WTC11 (cell line): ENCODE data around the gene CACNA1B. TPM values are rescaled to one million over a fixed set of nuclear protein-coding genes. Genes with fewer than 3 reads are reported as not detected.

Experiments used
- ATAC-seq: fragments of 200-7000 bp; cut with Tn5 transposase; 2 replicates; pipeline ENCODE4 v1.10.0; 2021; ENCODE audit warnings: mild to moderate bottlenecking, moderate library complexity
- CTCF ChIA-PET: fragments of 300-600 bp; sonication (Branson Sonifier 250); formaldehyde crosslinking; loops from one replicate; lab custom pipeline; 2021; ENCODE audit warnings: antibody characterized with exemption; lab: Charles Lee
- POLR2A ChIA-PET: fragments of 350-600 bp; sonication (Branson Sonifier 250); formaldehyde crosslinking; loops from one replicate; lab custom pipeline; 2021; ENCODE audit warnings: antibody characterized with exemption; lab: Charles Lee
- DNase-seq: peaks from one replicate; pipeline ENCODE4 v3.0.0; 2021; ENCODE audit warnings: low spot score
- H3K27ac Mint-ChIP-seq: 2 replicates; pipeline ENCODE4 v1.8.0; 2021; ENCODE audit warnings: mixed read lengths
- H3K27me3 Mint-ChIP-seq: 2 replicates; pipeline ENCODE4 v1.8.0; 2021; ENCODE audit warnings: low read depth, mild to moderate bottlenecking, moderate library complexity, mixed read lengths
- H3K36me3 Mint-ChIP-seq: 2 replicates; pipeline ENCODE4 v1.8.0; 2021; ENCODE audit warnings: mixed read lengths
- H3K4me1 Mint-ChIP-seq: 2 replicates; pipeline ENCODE4 v1.8.0; 2022; ENCODE audit warnings: mixed read lengths
- H3K4me3 Mint-ChIP-seq: 2 replicates; pipeline ENCODE4 v1.8.0; 2021; ENCODE audit warnings: mild to moderate bottlenecking, moderate library complexity, mixed read lengths
- H3K9me3 Mint-ChIP-seq: 2 replicates; pipeline ENCODE4 v1.8.0; 2021; ENCODE audit warnings: mixed read lengths
- ATF1 ChIP-seq: sonication (generic); formaldehyde crosslinking; IDR thresholded peaks from 2 replicates; pipeline ENCODE4 v1.8.1; 2023; ENCODE audit warnings: mild to moderate bottlenecking, moderate library complexity, missing genetic modification reagents
- ATF3 ChIP-seq: sonication (generic); formaldehyde crosslinking; conservative IDR thresholded peaks from 2 replicates; pipeline ENCODE4 v1.8.1; 2022; ENCODE audit warnings: mild to moderate bottlenecking, missing genetic modification reagents
- CREB1 ChIP-seq: sonication (generic); formaldehyde crosslinking; IDR thresholded peaks from 2 replicates; pipeline ENCODE4 v1.8.0; 2023; ENCODE audit warnings: mild to moderate bottlenecking, missing genetic modification reagents
- ERG ChIP-seq: fragments of 250-450 bp; sonication (Bioruptor Pico); IDR thresholded peaks from 2 replicates; pipeline ENCODE4 v1.8.0; 2021; ENCODE audit warnings: mild to moderate bottlenecking
- ESRRA ChIP-seq: sonication (generic); formaldehyde crosslinking; IDR thresholded peaks from 2 replicates; pipeline ENCODE4 v1.8.1; 2022; ENCODE audit warnings: mild to moderate bottlenecking, missing genetic modification reagents, borderline replicate concordance
- GRHL2 ChIP-seq: fragments of 250-450 bp; sonication (Bioruptor Pico); IDR thresholded peaks from 2 replicates; pipeline ENCODE4 v1.8.0; 2022; ENCODE audit warnings: mild to moderate bottlenecking, moderate library complexity; ENCODE audit not compliant: insufficient replicate concordance, severe bottlenecking
- MLX ChIP-seq: sonication (generic); formaldehyde crosslinking; IDR thresholded peaks from 2 replicates; pipeline ENCODE4 v1.8.1; 2023; ENCODE audit warnings: mild to moderate bottlenecking, missing genetic modification reagents, moderate library complexity
- MYBL2 ChIP-seq: sonication (generic); formaldehyde crosslinking; IDR thresholded peaks from 2 replicates; pipeline ENCODE4 v1.8.1; 2023; ENCODE audit warnings: mild to moderate bottlenecking, moderate library complexity, missing genetic modification reagents
- TEAD4 ChIP-seq: sonication (generic); formaldehyde crosslinking; IDR thresholded peaks from 2 replicates; pipeline ENCODE4 v1.8.0; 2022; ENCODE audit warnings: mild to moderate bottlenecking, missing genetic modification reagents
- ZNF317 ChIP-seq: sonication (generic); formaldehyde crosslinking; IDR thresholded peaks from 2 replicates; pipeline ENCODE4 v1.8.1; 2023; ENCODE audit warnings: low read depth, mild to moderate bottlenecking, moderate library complexity, missing genetic modification reagents, borderline replicate concordance
- ZNF425 ChIP-seq: fragments of 250-450 bp; sonication (Bioruptor Pico); conservative IDR thresholded peaks from 2 replicates; pipeline ENCODE4 v1.9.0; 2021; ENCODE audit warnings: mild to moderate bottlenecking
- ZNF532 ChIP-seq: fragments of 250-450 bp; sonication (Bioruptor Pico); IDR thresholded peaks from 2 replicates; pipeline ENCODE4 v1.9.0; 2021; ENCODE audit warnings: mild to moderate bottlenecking, borderline replicate concordance
- total RNA-seq: library from RNA; stranded (reverse); gene quantifications from 3 replicates; pipeline ENCODE4 v1.2.3, GENCODE V29; 2021

The CACNA1B gene
- total RNA-seq, 1 experiment from 2014 or later: 8.4 TPM

- TF ChIP-seq ZNF532 (CRISPR knock-in tag) (no peak), MLX (no peak), ZNF317 (CRISPR knock-in tag) (no peak), ATF1 (CRISPR knock-in tag) (no peak), MYBL2 (CRISPR knock-in tag) (no peak), GRHL2 (CRISPR knock-in tag) (no peak)
These were observed 3.7 kb upstream of the CACNA1B start (continued) for GRCh38 chr9:137873858-137874362.

- ChIA-PET CTCF (no interaction called here), POLR2A (no interaction called here)
- H3K36me3 Mint-ChIP-seq: 0 out of 2 replicates have a peak, but pooled peaks cover 3% of the 10 kb centered on the region
- no peak for TF ChIP-seq TEAD4 (CRISPR knock-in tag)
- DNase-seq (no peak), ATAC-seq (no peak)
- no peaks in the 10 kb centered on the region for H3K9me3 Mint-ChIP-seq
- no peak overlapping the region for H3K27ac Mint-ChIP-seq
- H3K4me3 Mint-ChIP-seq: no peak overlapping the region; the same call in 1 of the 2 replicates
- peaks cover 34% of the 10 kb centered on the region for H3K27me3 Mint-ChIP-seq
- H3K4me1 Mint-ChIP-seq: no peaks in the 10 kb centered on the region
These were observed 2.2 kb upstream of the CACNA1B start for GRCh38 chr9:137875354-137875753.

GRCh38 chr9:137875846-137876245 lies 1.7 kb upstream of the CACNA1B start:
- ChIA-PET CTCF (no interaction called here), POLR2A (no interaction called here)
- Mint-ChIP-seq H3K9me3 (no peaks in the 10 kb centered on the region), H3K4me1 (no peaks in the 10 kb centered on the region), H3K27ac (no peak overlapping the region), H3K4me3 (no peak overlapping the region), H3K27me3 (peaks cover 34% of the 10 kb centered on the region), H3K36me3 (0 out of 2 replicates have a peak, but pooled peaks cover 3% of the 10 kb centered on the region)
- DNase-seq (no peak), ATAC-seq (no peak)
- TF ChIP-seq ERG (CRISPR knock-in tag): no peak

- H3K36me3 Mint-ChIP-seq: 0 out of 2 replicates have a peak, but pooled peaks cover 3% of the 10 kb centered on the region
- DNase-seq: no peak
- POLR2A ChIA-PET: no interaction called here
- H3K27ac Mint-ChIP-seq: no peak overlapping the region
- TF ChIP-seq CREB1: no peak
- H3K4me1 Mint-ChIP-seq: no peaks in the 10 kb centered on the region
- no peaks in the 10 kb centered on the region for H3K9me3 Mint-ChIP-seq
- CTCF ChIA-PET: interaction anchor here (1.0 kb wide), 1 partner anchor 325 kb away, joined by 4 read pairs; the partner anchor contains the start of gene MRPL41
- H3K27me3 Mint-ChIP-seq: peaks cover 34% of the 10 kb centered on the region
- peak overlapping the region; percentile 33 for H3K4me3 Mint-ChIP-seq
- ATAC-seq: no peak
These were observed 1.3 kb upstream of the CACNA1B start for GRCh38 chr9:137876269-137876668.

GRCh38 chr9:137876781-137877386 lies 698 bp upstream of the CACNA1B start:
- H3K4me3 Mint-ChIP-seq: 0 out of 2 replicates have a peak overlapping the region, but pooled peaks have one; percentile 16
- H3K27ac Mint-ChIP-seq: no peak overlapping the region
- peak; percentile 3 for ATAC-seq
- H3K27me3 Mint-ChIP-seq: peaks cover 32% of the 10 kb centered on the region
- no peaks in the 10 kb centered on the region for H3K4me1 Mint-ChIP-seq
- no peaks in the 10 kb centered on the region for H3K9me3 Mint-ChIP-seq
- H3K36me3 Mint-ChIP-seq: 0 out of 2 replicates have a peak, but pooled peaks cover 8% of the 10 kb centered on the region
- ChIA-PET POLR2A (no interaction called here), CTCF (interaction anchor here (1.0 kb wide), 1 partner anchor 325 kb away, joined by 4 read pairs; the partner anchor contains the start of gene MRPL41)
- peak; percentile 44 for DNase-seq
- no peak for TF ChIP-seq ESRRA (CRISPR knock-in tag)
- TF ChIP-seq ATF3 (CRISPR knock-in tag): no peak
- no peak for TF ChIP-seq ZNF425
